Measurements from ENCODE around the gene SPATA2. TPM values are rescaled to one million over a fixed set of nuclear protein-coding genes. Genes with fewer than 3 reads are reported as not detected.
A peak's percentile ranks its signal among the peaks of the same experiment; 100 is the strongest.
"Not testable (repeated sequence)": the region's sequence is repeated elsewhere in the genome, so short reads cannot be mapped to it uniquely, and the experiment has no call there.

SPATA2 gene
- total RNA-seq (10 to 100 TPM in 2 of 4 donors, 1 to 10 TPM in 2; 6.7 to 16.3 (median 10.3) TPM), polyA plus RNA-seq (10 to 100 TPM in 1 of 3 donors, 1 to 10 TPM in 2; 7.8 to 15.0 (median 8.1) TPM)
- long read RNA-seq, donor 1, full-length matches to known transcripts, result 4 of 9 reads
- long read RNA-seq, donor 1, partial matches to known transcripts, result 1 of 9 reads
- long read RNA-seq, donor 1, other reads (novel, unspliced or antisense), result 4 of 9 reads
- long read RNA-seq, donor 2, full-length matches to known transcripts, result 18 of 32 reads
- long read RNA-seq, donor 2, partial matches to known transcripts, result 0 of 32 reads
- long read RNA-seq, donor 2, other reads (novel, unspliced or antisense), result 14 of 32 reads

- TF ChIP-seq CTCF (IDR thresholded peaks at IDR 0.05), result no peak
- Histone ChIP-seq H3K4me1 (peaks cover 39% of the 10 kb centered on the region), H3K4me3 (peak within 1 kb of the TSS; percentile 92), H3K27ac (peak within 1 kb of the TSS; percentile 99), H3K9me3 (no peaks in the 10 kb centered on the region), H3K27me3 (ENCODE audit: insufficient read depth in 3 of 3, low read length in 2 of 3) (no peaks in the 10 kb centered on the region), H3K36me3 (ENCODE audit: insufficient read depth in 1 of 2, low read depth in 1 of 2) (peaks cover 0 to 5% of the 10 kb centered on the region in 2 donors)
- WGBS, 3 donors, result 0 to 1% (median 0%) methylated on average over 54 to 69 of the region's 69 CpGs
- intact Hi-C loops (cut with DNase I), result no loop called here
- DNase-seq, result peak; percentile 95 to 97
- ATAC-seq, result peak; percentile 90 to 94 (median 92)
Observed at GRCh38 chr20:49915380-49916145, at the start of gene SPATA2. TSS of gene SPATA2 (minus strand) at chr20:49915529. CDS start at chr20:49908490, 7,039 bp downstream.

GRCh38 chr20:49961413-49961812 is 46.1 kb upstream of the SPATA2 start:
- H3K4me1 ChIP-seq, result peaks cover 18% of the 10 kb centered on the region
- ATAC-seq, result peak in 3 of 4 donors; percentile 52 to 64 (median 53)
- WGBS, 3 donors, result 76 to 83% (median 82%) methylated on average over 4 of the region's 4 CpGs
- peak overlapping the region; percentile 50 for H3K27ac ChIP-seq
- H3K27me3 ChIP-seq (ENCODE audit: insufficient read depth in 3 of 3, low read length in 2 of 3), result no peaks in the 10 kb centered on the region
- H3K9me3 ChIP-seq, result no peaks in the 10 kb centered on the region
- intact Hi-C loops (cut with DNase I), result no loop called here
- no peak for DNase-seq
- TF ChIP-seq CTCF (IDR thresholded peaks at IDR 0.05), result no peak
- H3K36me3 ChIP-seq (ENCODE audit: insufficient read depth in 1 of 2, low read depth in 1 of 2), result peaks cover 2 to 77% of the 10 kb centered on the region in 2 donors
- no peak overlapping the region for H3K4me3 ChIP-seq

- H3K4me3 ChIP-seq; H3K27ac ChIP-seq; intact Hi-C loops (cut with DNase I); ATAC-seq; H3K9me3 ChIP-seq; H3K4me1 ChIP-seq; H3K27me3 ChIP-seq (ENCODE audit: insufficient read depth in 3 of 3, low read length in 2 of 3): not testable (repeated sequence)
- peak; percentile 41 to 71 for DNase-seq
- H3K36me3 ChIP-seq (ENCODE audit: insufficient read depth in 1 of 2, low read depth in 1 of 2), result peaks cover 6 to 93% of the 10 kb centered on the region in 2 donors
- 80 to 88% (median 82%) methylated on average over 12 of the region's 12 CpGs for WGBS, 3 donors
Observed at GRCh38 chr20:49957089-49957938, 42.0 kb upstream of the SPATA2 start.

GRCh38 chr20:49956689-49957088 is 41.4 kb upstream of the SPATA2 start:
- H3K4me1 ChIP-seq, result peaks cover 5% of the 10 kb centered on the region
- TF ChIP-seq CTCF (IDR thresholded peaks at IDR 0.05), result no peak
- ATAC-seq (peak in 2 of 4 donors; percentile 21 to 26), DNase-seq (no peak)
- no peak overlapping the region for H3K27ac ChIP-seq
- no peaks in the 10 kb centered on the region for H3K9me3 ChIP-seq
- H3K27me3 ChIP-seq (ENCODE audit: insufficient read depth in 3 of 3, low read length in 2 of 3), result no peaks in the 10 kb centered on the region
- H3K4me3 ChIP-seq, result no peak overlapping the region
- intact Hi-C loops (cut with DNase I), result no loop called here
- peaks cover 11 to 100% of the 10 kb centered on the region in 2 donors for H3K36me3 ChIP-seq (ENCODE audit: insufficient read depth in 1 of 2, low read depth in 1 of 2)
- WGBS, 3 donors, result 93 to 94% (median 94%) methylated on average over 18 of the region's 18 CpGs

GRCh38 chr20:49955830-49956396 is 40.6 kb upstream of the SPATA2 start:
- H3K36me3 ChIP-seq (ENCODE audit: insufficient read depth in 1 of 2, low read depth in 1 of 2), result peaks cover 11 to 100% of the 10 kb centered on the region in 2 donors
- H3K4me1 ChIP-seq; H3K9me3 ChIP-seq; H3K4me3 ChIP-seq; H3K27me3 ChIP-seq (ENCODE audit: insufficient read depth in 3 of 3, low read length in 2 of 3); DNase-seq; intact Hi-C loops (cut with DNase I); H3K27ac ChIP-seq: not testable (repeated sequence)
- peak in 2 of 4 donors; percentile 43 to 55 for ATAC-seq
- WGBS, 3 donors, result 83 to 91% (median 85%) methylated on average over 12 of the region's 12 CpGs

All from psoas muscle (tissue), 8 donors.